ENCODE data around the gene NALCN.

DNA sequence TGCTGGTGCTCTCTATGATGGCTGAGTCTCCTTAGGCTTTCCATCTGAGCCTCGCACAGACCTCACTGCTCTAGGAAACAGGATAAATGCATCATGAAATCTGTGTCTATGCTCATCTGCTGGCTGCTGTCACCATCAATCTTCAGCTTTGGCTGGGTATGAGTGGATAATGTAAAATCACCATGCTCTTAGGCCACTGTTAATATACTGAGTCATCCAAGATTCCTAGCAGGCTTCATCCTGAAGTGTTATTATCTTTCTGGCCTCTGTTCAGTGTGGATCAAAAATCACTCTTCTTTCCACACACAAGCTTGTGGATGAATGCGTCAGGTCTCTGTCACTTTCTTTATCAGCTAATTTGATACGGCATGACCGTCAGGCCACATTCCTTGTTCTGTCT lies 317.4 kb downstream of the NALCN start:
- TF ChIP-seq, protein P1, sequence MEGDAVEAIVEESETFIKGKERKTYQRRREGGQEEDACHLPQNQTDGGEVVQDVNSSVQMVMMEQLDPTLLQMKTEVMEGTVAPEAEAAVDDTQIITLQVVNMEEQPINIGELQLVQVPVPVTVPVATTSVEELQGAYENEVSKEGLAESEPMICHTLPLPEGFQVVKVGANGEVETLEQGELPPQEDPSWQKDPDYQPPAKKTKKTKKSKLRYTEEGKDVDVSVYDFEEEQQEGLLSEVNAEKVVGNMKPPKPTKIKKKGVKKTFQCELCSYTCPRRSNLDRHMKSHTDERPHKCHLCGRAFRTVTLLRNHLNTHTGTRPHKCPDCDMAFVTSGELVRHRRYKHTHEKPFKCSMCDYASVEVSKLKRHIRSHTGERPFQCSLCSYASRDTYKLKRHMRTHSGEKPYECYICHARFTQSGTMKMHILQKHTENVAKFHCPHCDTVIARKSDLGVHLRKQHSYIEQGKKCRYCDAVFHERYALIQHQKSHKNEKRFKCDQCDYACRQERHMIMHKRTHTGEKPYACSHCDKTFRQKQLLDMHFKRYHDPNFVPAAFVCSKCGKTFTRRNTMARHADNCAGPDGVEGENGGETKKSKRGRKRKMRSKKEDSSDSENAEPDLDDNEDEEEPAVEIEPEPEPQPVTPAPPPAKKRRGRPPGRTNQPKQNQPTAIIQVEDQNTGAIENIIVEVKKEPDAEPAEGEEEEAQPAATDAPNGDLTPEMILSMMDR (conservative IDR thresholded peaks at IDR 0.05 in 1 of 2, IDR thresholded peaks at IDR 0.05 in 1 of 2; ENCODE audit: extremely low read depth in 1 of 2, insufficient read depth in 1 of 2, low read depth in 1 of 2, low read length in 2 of 2): no peak
- no peak for TF ChIP-seq EZH2 (IDR thresholded peaks at IDR 0.05; ENCODE audit: borderline replicate concordance, low read length)

Measured in mammary epithelial cell (primary cell).